Activated T-cell treated with anti-CD3 and anti-CD28 coated beads, Interleukin-2, amount 50 U/mL, for 72 hours (primary cell): ENCODE measurements around the gene PHACTR1. TPM values are rescaled to one million over a fixed set of nuclear protein-coding genes. Genes with fewer than 3 reads are reported as not detected.

Source experiments
- ATAC-seq, 2 donors: fragments of 150-1000 bp; cut with Tn5 transposase; replicated peaks in 1 of 2; 2 replicates each; pipeline ENCODE4 v1.10.0; 2021; ENCODE audit warnings: moderate library complexity in 2 of 2, mild to moderate bottlenecking in 1 of 2
- DNase-seq, 2 donors: peaks; one replicate each; pipeline ENCODE4 v3.0.0; 2021 to 2022; ENCODE audit warnings: mixed read lengths in 1 of 2
- H3K27ac Mint-ChIP-seq: one replicate; pipeline ENCODE4 v1.8.0; 2022; ENCODE audit warnings: mild to moderate bottlenecking, moderate library complexity, mixed read lengths
- H3K27me3 Mint-ChIP-seq: one replicate; pipeline ENCODE4 v1.8.0; 2022; ENCODE audit warnings: low read depth, mixed read lengths
- H3K36me3 Mint-ChIP-seq, 2 donors: one replicate each; pipeline ENCODE4 v1.8.0; 2022; ENCODE audit warnings: mixed read lengths in 2 of 2, mild to moderate bottlenecking in 1 of 2; ENCODE audit not compliant: insufficient read depth in 2 of 2
- H3K4me1 Mint-ChIP-seq: one replicate; pipeline ENCODE4 v1.8.0; 2022; ENCODE audit warnings: low read depth, mixed read lengths
- H3K4me3 Mint-ChIP-seq, 2 donors: one replicate each; pipeline ENCODE4 v1.8.0; 2022; ENCODE audit warnings: mild to moderate bottlenecking in 2 of 2, mixed read lengths in 2 of 2, moderate library complexity in 2 of 2
- H3K9me3 Mint-ChIP-seq, 2 donors: one replicate each; pipeline ENCODE4 v1.8.0; 2022; ENCODE audit warnings: mixed read lengths in 2 of 2
- total RNA-seq, 2 donors: library from RNA; stranded (reverse); gene quantifications; one replicate each; pipeline ENCODE4 v1.2.3, GENCODE V29; 2022

The PHACTR1 gene
- total RNA-seq, 2 donors from 2014 or later = 0.05 to 0.16 TPM

DNA sequence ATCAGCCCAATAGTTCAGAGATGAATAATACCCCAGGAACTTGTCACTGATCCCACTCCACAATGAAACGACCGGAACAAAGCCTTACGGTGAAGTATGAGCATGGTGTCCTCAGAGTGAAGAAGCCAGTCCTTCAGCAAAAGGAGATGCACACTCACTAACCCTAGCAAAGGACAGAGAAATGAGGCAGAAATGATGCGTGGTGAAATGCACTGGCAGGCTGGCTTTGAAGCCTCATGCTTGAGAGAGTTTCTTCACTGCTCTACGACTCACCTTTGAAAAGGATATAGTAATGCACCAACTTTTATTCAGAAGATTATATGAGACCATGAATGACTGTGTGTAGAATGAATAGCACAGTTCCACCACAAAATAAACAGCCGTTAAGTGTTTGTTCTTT is 74.8 kb downstream of the PHACTR1 start:
- Mint-ChIP-seq H3K27me3 (peaks cover 8% of the 10 kb centered on the region), H3K4me1 (no peaks in the 10 kb centered on the region), H3K27ac (no peak overlapping the region), H3K4me3 (no peak overlapping the region), H3K36me3 (no peaks in the 10 kb centered on the region), H3K9me3 (no peaks in the 10 kb centered on the region)
- DNase-seq = no peak
- ATAC-seq = no peak

DNA sequence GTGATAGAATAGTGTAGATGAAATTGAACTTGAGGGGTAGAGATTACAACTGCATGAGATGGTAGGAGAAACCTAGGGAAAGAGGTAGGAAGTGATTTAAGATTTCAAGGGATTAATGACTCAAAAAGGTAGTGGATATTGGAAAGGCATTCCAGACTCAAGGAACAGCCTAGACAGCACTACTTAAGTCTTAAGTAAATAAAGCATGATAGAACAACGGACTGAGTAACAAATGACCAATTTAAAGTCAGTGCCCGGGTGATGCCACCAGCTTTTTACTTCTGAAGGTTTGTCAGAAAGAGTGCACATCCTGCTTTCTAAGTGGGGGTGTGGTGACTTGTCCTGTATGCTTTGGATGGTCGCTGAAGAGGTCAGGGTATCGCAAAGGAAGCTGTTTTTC is 81.8 kb downstream of the PHACTR1 start:
- Mint-ChIP-seq H3K4me3 (no peak overlapping the region), H3K9me3 (no peaks in the 10 kb centered on the region), H3K4me1 (no peaks in the 10 kb centered on the region), H3K36me3 (no peaks in the 10 kb centered on the region), H3K27me3 (peaks cover 35% of the 10 kb centered on the region), H3K27ac (no peak overlapping the region)
- ATAC-seq (no peak), DNase-seq (no peak)

DNA sequence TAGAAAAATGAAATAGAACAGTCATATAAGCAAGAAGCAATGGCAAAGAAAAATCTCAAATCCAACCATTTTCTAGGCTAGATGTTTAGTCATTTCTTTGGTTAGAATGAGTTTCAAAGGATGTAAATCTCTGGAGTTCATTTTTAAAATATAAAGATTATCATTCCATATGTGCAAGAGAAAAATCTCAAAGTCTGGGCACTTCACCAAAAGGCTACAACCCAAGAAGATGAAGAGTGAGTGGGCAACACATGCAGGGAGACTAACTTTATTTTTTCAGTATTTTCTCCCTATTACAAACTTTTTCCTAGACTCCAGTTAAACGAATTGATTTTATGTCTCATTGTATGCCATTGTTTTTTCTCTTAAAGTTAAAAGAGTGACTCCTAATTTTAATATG is 83.6 kb downstream of the PHACTR1 start:
- Mint-ChIP-seq H3K9me3 (no peaks in the 10 kb centered on the region), H3K4me1 (no peaks in the 10 kb centered on the region), H3K4me3 (no peak overlapping the region), H3K27me3 (peaks cover 43% of the 10 kb centered on the region), H3K27ac (no peak overlapping the region), H3K36me3 (no peaks in the 10 kb centered on the region)
- DNase-seq (no peak), ATAC-seq (no peak)

DNA sequence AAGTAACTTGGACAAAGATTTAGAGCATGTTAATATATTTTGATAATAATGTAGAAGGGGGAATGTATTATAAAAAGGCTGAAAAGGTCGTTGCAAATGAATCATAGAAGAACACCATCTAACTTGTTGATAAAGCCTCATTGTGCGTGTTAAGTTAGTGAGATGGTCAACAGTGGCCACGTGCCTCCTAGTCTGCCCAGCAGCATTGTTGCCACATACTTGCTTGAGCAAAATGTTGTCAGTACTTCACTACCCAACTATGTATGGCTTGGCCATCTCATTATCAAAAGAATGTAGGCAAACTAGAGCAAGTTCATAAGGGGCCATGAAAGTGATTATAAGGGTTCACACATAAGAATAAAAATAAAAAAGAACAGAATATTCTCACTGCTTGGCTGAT is 84.6 kb downstream of the PHACTR1 start:
- Mint-ChIP-seq H3K36me3 (no peaks in the 10 kb centered on the region), H3K27ac (no peak overlapping the region), H3K27me3 (peaks cover 43% of the 10 kb centered on the region), H3K9me3 (no peaks in the 10 kb centered on the region), H3K4me3 (no peak overlapping the region), H3K4me1 (no peaks in the 10 kb centered on the region)
- no peak for DNase-seq
- ATAC-seq = no peak

DNA sequence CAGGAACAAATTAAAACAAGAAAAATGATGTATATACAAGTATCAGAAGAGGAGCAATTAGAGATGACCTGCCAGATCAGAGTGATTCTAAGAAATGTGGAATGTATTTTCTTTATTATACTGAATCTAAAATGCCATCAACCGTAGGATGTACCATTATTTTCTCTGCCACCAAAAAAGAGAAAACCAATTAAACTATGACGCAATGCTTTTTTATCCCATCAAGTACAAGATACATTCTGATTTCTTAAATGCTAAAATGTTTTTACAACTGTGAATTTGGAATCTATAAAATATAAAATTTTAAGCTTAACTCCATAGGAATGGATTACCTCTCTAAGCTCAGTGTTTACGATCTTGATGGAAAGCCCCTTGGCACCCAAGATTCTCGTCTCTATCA is 85.9 kb downstream of the PHACTR1 start:
- DNase-seq (no peak), ATAC-seq (no peak)
- H3K4me3 Mint-ChIP-seq = no peak overlapping the region
- H3K27ac Mint-ChIP-seq = no peak overlapping the region
- peaks cover 43% of the 10 kb centered on the region for H3K27me3 Mint-ChIP-seq
- no peaks in the 10 kb centered on the region for H3K9me3 Mint-ChIP-seq
- H3K4me1 Mint-ChIP-seq = no peaks in the 10 kb centered on the region
- H3K36me3 Mint-ChIP-seq = no peaks in the 10 kb centered on the region

DNA sequence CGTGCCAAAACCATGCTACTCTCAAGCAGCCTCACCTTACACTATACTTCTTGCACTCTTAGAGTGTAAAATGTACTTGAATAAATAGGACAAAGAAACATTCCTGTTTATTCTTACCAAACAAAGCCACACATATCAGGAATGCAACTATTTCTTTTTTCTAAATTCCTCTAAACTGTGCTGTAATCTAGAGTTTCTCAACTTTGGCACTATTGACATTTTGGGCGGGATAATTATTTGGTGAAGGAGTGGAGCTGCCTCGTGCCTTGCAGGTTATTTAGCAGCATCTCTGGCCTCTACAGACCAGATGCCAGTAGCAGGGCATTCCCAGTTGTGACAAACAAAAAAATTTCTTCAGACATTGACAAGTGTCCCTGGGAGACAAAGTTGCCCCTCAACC is 86.9 kb downstream of the PHACTR1 start:
- Mint-ChIP-seq H3K27me3 (peaks cover 35% of the 10 kb centered on the region), H3K4me1 (no peaks in the 10 kb centered on the region), H3K4me3 (no peak overlapping the region), H3K27ac (no peak overlapping the region), H3K36me3 (no peaks in the 10 kb centered on the region), H3K9me3 (no peaks in the 10 kb centered on the region)
- ATAC-seq (no peak), DNase-seq (no peak)

DNA sequence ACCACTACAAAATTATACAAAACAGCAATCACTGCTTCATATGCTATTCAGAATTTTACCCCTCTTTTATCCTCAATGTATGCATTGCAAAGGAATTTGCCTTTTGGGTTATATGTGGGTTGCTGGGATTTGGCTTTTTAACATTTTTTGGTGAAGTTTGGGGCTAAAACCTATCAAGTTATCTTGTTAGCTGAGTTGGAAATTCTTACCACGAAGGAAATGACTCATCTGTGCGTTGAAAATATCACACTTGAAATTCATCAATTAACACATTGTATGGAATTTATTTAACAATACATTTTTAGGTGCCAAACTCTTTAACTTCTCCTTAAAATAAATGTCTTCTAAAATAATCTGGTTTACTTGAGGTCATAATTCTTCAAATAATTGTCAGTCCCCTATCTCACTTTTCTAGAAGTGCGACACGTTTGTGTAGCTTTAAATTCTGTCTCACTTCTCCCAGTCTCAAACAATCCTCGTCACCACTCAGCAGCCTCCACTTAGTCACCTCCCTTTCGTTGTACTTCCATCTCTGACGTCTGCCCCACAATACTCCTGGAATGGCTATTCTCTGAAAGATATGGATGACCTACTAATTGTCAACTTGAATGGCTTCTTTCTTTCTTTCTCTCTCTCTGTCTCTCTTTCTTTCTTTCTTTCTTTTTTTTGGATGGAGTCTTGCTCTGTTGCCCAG is 88.5 kb downstream of the PHACTR1 start:
- Mint-ChIP-seq H3K27ac (no peak overlapping the region), H3K27me3 (peaks cover 28% of the 10 kb centered on the region), H3K36me3 (no peaks in the 10 kb centered on the region), H3K9me3 (no peaks in the 10 kb centered on the region), H3K4me3 (no peak overlapping the region), H3K4me1 (no peaks in the 10 kb centered on the region)
- no peak for DNase-seq
- ATAC-seq = no peak

DNA sequence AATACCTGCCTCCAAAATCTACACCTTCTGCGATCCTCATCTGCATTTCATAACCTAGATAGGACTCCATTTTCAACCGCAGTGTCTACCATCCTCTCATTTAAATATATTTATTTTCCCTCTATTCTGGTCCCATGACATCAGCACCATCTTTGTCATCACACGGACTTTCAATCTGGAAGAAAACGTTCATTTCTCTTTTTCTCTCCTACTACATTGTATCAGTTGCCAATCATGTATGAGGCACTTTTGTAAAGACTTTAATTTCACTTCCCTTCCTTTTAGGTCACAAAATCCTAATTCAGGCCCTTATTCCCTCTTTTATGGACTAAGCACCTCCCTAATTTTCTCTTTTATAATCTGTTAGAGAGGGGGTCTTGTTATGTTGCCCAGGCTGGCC is 89.6 kb downstream of the PHACTR1 start:
- no peaks in the 10 kb centered on the region for H3K36me3 Mint-ChIP-seq
- DNase-seq = no peak
- no peak for ATAC-seq
- H3K27me3 Mint-ChIP-seq = peaks cover 24% of the 10 kb centered on the region
- H3K9me3 Mint-ChIP-seq = no peaks in the 10 kb centered on the region
- H3K27ac Mint-ChIP-seq = no peak overlapping the region
- H3K4me3 Mint-ChIP-seq = no peak overlapping the region
- H3K4me1 Mint-ChIP-seq = no peaks in the 10 kb centered on the region

DNA sequence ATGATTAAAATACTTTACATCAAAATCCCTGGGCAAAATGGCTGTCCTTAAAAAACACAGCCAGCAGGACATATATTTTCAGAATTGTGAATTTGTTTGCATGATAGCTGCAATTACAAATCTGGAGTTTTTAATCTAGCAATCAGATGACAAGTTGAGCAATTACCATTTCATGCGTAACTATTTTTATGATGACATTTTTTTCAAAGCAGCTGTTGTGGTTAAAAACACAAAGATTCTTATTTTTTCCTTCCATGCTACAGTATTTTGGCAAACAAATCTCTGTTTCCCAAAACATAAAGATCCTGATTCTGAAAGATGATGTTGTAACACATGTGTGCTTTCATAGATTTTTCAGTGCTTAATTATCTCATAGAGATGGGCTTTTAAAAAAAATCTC is 90.2 kb downstream of the PHACTR1 start:
- H3K27ac Mint-ChIP-seq = no peak overlapping the region
- no peaks in the 10 kb centered on the region for H3K36me3 Mint-ChIP-seq
- ATAC-seq = no peak
- DNase-seq = no peak
- peaks cover 18% of the 10 kb centered on the region for H3K27me3 Mint-ChIP-seq
- no peak overlapping the region for H3K4me3 Mint-ChIP-seq
- no peaks in the 10 kb centered on the region for H3K9me3 Mint-ChIP-seq
- no peaks in the 10 kb centered on the region for H3K4me1 Mint-ChIP-seq

DNA sequence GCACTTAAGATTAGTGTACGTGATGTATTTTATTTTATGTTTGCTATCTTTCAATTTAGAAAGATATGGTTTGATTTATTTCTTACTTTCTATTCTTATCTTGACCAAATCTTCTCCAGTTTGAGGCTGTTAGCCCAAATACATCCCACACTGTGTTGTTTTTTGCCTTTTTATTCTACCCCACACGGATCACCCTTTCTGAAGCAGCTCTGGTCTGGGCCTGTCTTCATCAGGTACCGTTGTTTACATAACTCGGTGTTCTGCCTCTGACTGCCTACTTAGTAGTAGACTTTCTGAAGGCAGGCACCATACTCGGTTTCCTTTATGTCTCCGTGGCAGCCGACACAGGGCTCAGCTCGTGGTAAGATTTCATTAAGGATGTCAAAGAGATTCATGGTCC is 95.0 kb downstream of the PHACTR1 start:
- H3K4me1 Mint-ChIP-seq = no peaks in the 10 kb centered on the region
- no peaks in the 10 kb centered on the region for H3K36me3 Mint-ChIP-seq
- peaks cover 6% of the 10 kb centered on the region for H3K27me3 Mint-ChIP-seq
- no peak overlapping the region for H3K27ac Mint-ChIP-seq
- ATAC-seq (no peak), DNase-seq (no peak)
- no peaks in the 10 kb centered on the region for H3K9me3 Mint-ChIP-seq
- no peak overlapping the region for H3K4me3 Mint-ChIP-seq

DNA sequence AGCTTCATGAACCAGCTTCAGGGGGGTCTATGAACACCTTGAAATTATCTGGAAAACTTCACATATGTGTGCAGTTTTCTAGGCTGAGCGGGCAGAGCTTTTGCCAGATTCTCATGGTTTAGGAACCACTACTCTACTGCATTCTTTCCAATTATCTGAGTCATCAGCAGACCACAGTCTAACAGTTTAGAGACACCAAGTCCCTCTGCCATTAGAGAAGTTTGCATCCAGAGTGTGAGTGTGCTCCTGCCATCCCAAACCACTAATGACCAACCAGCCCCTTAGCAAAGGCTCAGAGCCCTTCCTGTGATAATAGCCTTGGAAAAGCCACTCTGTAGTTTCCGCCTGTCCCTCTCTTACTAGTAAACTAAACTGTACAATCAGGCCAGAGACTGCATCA is 96.8 kb downstream of the PHACTR1 start:
- DNase-seq = no peak
- no peak for ATAC-seq
- Mint-ChIP-seq H3K27ac (no peak overlapping the region), H3K27me3 (peaks cover 6% of the 10 kb centered on the region), H3K9me3 (no peaks in the 10 kb centered on the region), H3K36me3 (no peaks in the 10 kb centered on the region), H3K4me1 (no peaks in the 10 kb centered on the region), H3K4me3 (no peak overlapping the region)

DNA sequence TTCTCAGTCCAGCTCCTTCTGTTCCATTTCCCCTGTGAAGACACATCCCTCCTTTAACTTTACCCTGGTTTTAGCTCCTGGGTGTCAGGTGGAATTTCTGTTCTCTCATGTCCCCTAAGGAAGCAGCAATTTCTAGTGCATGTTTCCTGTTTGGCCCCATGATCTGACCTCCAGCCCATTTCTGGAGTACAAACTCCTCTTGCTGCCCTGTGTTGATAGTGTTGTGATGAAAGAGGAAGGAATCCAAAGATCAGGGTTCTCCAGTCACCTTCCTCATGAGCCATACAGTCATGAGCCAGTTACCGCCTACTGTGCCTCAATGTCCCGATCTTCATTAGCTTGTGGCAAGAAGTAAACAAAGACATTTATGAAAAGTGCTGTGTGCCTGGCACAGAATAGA is 97.4 kb downstream of the PHACTR1 start:
- Mint-ChIP-seq H3K4me1 (no peaks in the 10 kb centered on the region), H3K9me3 (no peaks in the 10 kb centered on the region), H3K36me3 (no peaks in the 10 kb centered on the region), H3K27me3 (peaks cover 9% of the 10 kb centered on the region), H3K4me3 (no peak overlapping the region), H3K27ac (no peak overlapping the region)
- DNase-seq (no peak), ATAC-seq (no peak)

DNA sequence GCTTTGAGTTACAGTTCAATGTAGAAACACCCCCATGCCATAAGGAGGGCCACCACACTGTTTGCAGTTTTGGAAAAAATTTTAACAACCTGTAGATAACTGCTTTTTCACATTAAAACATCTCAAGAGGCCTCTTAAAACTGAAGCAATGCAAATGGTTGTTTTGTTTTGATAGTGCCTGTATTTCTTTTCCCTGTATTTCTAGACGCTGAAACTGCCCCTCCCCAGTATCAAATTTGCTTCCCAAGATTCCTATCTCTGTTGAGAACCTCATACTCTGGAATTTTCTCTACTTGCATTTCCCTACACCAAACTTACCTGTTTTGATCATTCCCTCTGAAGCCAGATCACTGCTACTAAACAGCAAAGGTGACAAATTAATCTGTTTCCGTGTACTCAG is 98.5 kb downstream of the PHACTR1 start:
- peaks cover 11% of the 10 kb centered on the region for H3K27me3 Mint-ChIP-seq
- H3K27ac Mint-ChIP-seq = no peak overlapping the region
- no peaks in the 10 kb centered on the region for H3K36me3 Mint-ChIP-seq
- DNase-seq (no peak), ATAC-seq (no peak)
- no peaks in the 10 kb centered on the region for H3K4me1 Mint-ChIP-seq
- H3K9me3 Mint-ChIP-seq = no peaks in the 10 kb centered on the region
- H3K4me3 Mint-ChIP-seq = no peak overlapping the region

DNA sequence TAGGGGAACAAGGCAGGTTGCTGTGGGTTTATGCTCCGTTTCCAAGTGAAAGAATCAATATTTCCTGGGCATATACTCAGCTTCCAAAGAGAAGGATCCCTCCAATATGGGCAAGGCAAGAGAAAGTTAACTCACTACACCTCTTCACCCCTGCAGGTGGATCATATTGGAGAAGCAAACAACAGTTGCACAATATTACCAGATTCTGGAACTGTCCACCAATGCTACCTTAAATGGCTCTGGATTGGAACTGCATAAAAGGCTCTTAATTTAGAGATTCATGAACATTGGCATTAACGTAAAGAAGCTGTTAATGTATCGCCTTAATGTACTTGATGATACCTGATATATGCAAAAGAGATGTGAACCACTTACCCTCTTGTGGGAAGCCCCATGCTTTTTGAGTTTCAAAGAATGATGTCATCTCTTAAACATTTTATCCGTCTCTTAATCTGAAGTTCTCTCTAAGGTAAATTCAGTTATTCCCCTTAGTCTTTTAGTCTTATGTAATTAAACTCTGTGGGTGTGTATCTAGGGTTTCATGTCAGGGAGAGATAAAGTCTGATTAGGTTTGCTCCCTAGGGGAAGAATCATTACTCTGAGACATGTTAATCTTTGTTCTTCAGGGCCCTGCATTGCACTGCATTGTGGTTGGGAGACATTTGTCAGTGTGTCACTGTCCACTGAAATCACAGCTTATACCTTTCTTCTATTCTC is 99.5 kb downstream of the PHACTR1 start:
- no peak overlapping the region for H3K4me3 Mint-ChIP-seq
- H3K27me3 Mint-ChIP-seq = peaks cover 5% of the 10 kb centered on the region
- DNase-seq (no peak), ATAC-seq (no peak)
- H3K4me1 Mint-ChIP-seq = no peaks in the 10 kb centered on the region
- no peaks in the 10 kb centered on the region for H3K36me3 Mint-ChIP-seq
- H3K27ac Mint-ChIP-seq = no peak overlapping the region
- H3K9me3 Mint-ChIP-seq = no peaks in the 10 kb centered on the region
